ENCODE results near the gene AP1S2. TPM values are rescaled to one million over a fixed set of nuclear protein-coding genes. Genes with fewer than 3 reads are reported as not detected.

AP1S2 gene
- total and polyA plus RNA-seq, 9 of the 15 experiments (the other 6 are each of a cell fraction or from before 2014, with no cell fraction given): 11.1 to 64.2 (median 25.8) TPM

GRCh38 chrX:15854080-15854655, 445 bp downstream of the AP1S2 start (continued):
- TF ChIP-seq CEBPZ (IDR thresholded peaks at IDR 0.05; ENCODE audit: borderline replicate concordance, low read depth, low read length) (no peak), KLF6 (CRISPR knock-in tag; IDR thresholded peaks at IDR 0.05; ENCODE audit: borderline replicate concordance) (no peak), TARDBP (IDR thresholded peaks at IDR 0.05) (no peak), CBFB (CRISPR knock-in tag; IDR thresholded peaks at IDR 0.05) (no peak)

GRCh38 chrX:15853586-15854079, 980 bp downstream of the AP1S2 start:
- ChIA-PET CTCF (ENCODE audit: low intra/inter-chr PET ratio) (no interaction called here), POLR2A (no interaction called here)
- peak; percentile 57 for FAIRE-seq
- in situ Hi-C loops (cut with MboI): no loop called here
- no peaks in the 10 kb centered on the region for H3K9me1 ChIP-seq (ENCODE audit: control insufficient read depth, insufficient read depth, low read length)
- peaks cover 11% of the 10 kb centered on the region for H3K79me2 ChIP-seq (ENCODE audit: control insufficient read depth, insufficient read depth, low read length)
- peak overlapping the region; percentile 62 to 90 for H3K9ac ChIP-seq (ENCODE audit: insufficient read depth in 1 of 2, low read depth in 2 of 2, low read length in 2 of 2)
- peaks cover 16% of the 10 kb centered on the region; the same call in 2 of the 3 replicates for H3K36me3 ChIP-seq (ENCODE audit: control insufficient read depth, insufficient read depth, low read length)
- H3K27ac ChIP-seq (ENCODE audit: extremely low read depth, low read depth, low read length): peak overlapping the region; percentile 71
- TF ChIP-seq DDX20 (tag; IDR thresholded peaks at IDR 0.05; ENCODE audit: low read depth): no peak
- no peak for TF ChIP-seq TSHZ1 (CRISPR knock-in tag; IDR thresholded peaks at IDR 0.05)
- no peak for TF ChIP-seq ETV5 (CRISPR knock-in tag; IDR thresholded peaks at IDR 0.05; ENCODE audit: low read depth)
- TF ChIP-seq SP1 (CRISPR knock-in tag; IDR thresholded peaks at IDR 0.05): 0 out of 2 replicates have a peak, but pooled peaks have one; percentile 56
- TF ChIP-seq PHTF2 (CRISPR knock-in tag; IDR thresholded peaks at IDR 0.05): no peak
- peak overlapping the region; percentile 95 for H2AFZ ChIP-seq (ENCODE audit: low read depth, low read length)
- DNase-seq (ENCODE audit: extremely low read depth in 1 of 4, low spot score in 3 of 4): peak in 1 of 4 experiments; percentile 26
- WGBS (ENCODE audit: insufficient coverage, low coverage, missing lambda C conversion rate): 1% methylated on average over 14 of the region's 14 CpGs
- peaks cover 0 to 8% of the 10 kb centered on the region in 2 experiments; a peak in 3 of 5 replicates for H3K4me1 ChIP-seq (replicated peaks in 1 of 2; ENCODE audit: control insufficient read depth in 2 of 2, insufficient read depth in 2 of 2, low read length in 2 of 2)
- H4K20me1 ChIP-seq (replicated peaks; ENCODE audit: control insufficient read depth, insufficient read depth, low read length): no peaks in the 10 kb centered on the region; the same call in 1 of the 2 replicates
- TSS peak; percentile 51 for BruUV-seq (replicated peaks)
- peak overlapping the region; percentile 97 for H3K4me2 ChIP-seq (ENCODE audit: insufficient read depth, low read length)
- intact Hi-C loops (cut with micrococcal nuclease): loop anchor here (2.0 to 5.0 kb wide), 2 partner anchors 74 to 119 kb away; no protein-coding TSS in a partner anchor
- H3K27me3 ChIP-seq (ENCODE audit: control insufficient read depth in 2 of 2, insufficient read depth in 2 of 2, low read length in 2 of 2): no peaks in the 10 kb centered on the region
- H3K4me3 ChIP-seq: peak overlapping the region; percentile 70
- H3K9me3 ChIP-seq (replicated peaks; ENCODE audit: control insufficient read depth, insufficient read depth, low read depth, low read length): no peaks in the 10 kb centered on the region
- no peak for ATAC-seq
